ENCODE measurements around the gene KHDRBS2. TPM values are rescaled to one million over a fixed set of nuclear protein-coding genes. Genes with fewer than 3 reads are reported as not detected.
"Not testable (repeated sequence)": the region's sequence is repeated elsewhere in the genome, so short reads cannot be mapped to it uniquely, and the experiment has no call there.

KHDRBS2 gene
- total RNA-seq, 1 donor, result not detected

DNA sequence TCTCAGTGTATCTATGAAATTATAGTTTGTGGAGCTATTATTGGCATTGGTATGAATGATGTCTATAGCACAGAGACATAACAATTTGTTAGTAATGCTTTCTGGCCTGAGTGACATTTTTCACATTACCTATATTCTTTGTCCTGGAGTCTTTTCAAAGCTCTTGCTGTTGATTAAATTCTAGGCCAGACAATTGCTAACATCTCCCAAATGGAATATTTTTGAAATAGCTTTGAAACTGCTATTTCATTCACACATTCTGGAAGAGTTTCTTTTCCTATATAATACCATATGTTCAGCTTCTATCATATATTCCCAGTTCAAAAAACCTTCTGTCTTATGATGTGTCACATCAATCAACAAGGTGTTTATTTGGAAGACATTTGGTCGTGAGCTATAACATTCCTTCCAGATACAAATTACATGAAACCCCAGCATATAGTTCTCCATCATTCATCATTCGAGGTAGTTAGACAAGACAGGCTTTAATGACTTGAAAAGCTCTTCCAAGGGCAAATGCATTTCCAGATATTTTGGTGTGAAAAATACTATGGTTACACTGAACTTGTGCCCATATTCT lies 452.8 kb downstream of the KHDRBS2 start:
- H3K4me3 ChIP-seq (ENCODE audit: low read depth, low read length), result no peak overlapping the region
- no peak for DNase-seq (ENCODE audit: low read depth)
- TF ChIP-seq, protein P1, sequence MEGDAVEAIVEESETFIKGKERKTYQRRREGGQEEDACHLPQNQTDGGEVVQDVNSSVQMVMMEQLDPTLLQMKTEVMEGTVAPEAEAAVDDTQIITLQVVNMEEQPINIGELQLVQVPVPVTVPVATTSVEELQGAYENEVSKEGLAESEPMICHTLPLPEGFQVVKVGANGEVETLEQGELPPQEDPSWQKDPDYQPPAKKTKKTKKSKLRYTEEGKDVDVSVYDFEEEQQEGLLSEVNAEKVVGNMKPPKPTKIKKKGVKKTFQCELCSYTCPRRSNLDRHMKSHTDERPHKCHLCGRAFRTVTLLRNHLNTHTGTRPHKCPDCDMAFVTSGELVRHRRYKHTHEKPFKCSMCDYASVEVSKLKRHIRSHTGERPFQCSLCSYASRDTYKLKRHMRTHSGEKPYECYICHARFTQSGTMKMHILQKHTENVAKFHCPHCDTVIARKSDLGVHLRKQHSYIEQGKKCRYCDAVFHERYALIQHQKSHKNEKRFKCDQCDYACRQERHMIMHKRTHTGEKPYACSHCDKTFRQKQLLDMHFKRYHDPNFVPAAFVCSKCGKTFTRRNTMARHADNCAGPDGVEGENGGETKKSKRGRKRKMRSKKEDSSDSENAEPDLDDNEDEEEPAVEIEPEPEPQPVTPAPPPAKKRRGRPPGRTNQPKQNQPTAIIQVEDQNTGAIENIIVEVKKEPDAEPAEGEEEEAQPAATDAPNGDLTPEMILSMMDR (IDR thresholded peaks at IDR 0.05; ENCODE audit: insufficient read depth, low read length), result no peak

DNA sequence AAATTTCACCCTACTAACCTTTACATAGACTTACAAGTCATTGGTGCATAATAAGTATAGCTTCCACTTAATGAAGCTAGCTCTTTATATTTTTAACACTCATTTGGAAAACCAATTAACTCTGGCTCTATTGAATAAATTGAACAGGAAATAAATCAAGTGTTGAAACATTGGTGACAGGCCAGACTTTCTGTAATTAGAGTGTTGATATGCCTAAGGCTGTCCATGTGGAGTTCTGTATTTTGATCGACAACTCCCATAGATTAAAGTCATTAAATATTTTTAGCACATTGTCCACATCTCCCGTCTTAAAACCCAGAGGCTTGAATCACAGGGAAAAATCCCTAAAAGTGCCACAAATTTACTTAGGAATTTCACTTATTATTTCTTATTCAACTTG lies 468.3 kb downstream of the KHDRBS2 start:
- TF ChIP-seq, protein P1 (IDR thresholded peaks at IDR 0.05; ENCODE audit: insufficient read depth, low read length), result no peak
- H3K4me3 ChIP-seq (ENCODE audit: low read depth, low read length), result no peak overlapping the region
- DNase-seq (ENCODE audit: low read depth), result no peak

DNA sequence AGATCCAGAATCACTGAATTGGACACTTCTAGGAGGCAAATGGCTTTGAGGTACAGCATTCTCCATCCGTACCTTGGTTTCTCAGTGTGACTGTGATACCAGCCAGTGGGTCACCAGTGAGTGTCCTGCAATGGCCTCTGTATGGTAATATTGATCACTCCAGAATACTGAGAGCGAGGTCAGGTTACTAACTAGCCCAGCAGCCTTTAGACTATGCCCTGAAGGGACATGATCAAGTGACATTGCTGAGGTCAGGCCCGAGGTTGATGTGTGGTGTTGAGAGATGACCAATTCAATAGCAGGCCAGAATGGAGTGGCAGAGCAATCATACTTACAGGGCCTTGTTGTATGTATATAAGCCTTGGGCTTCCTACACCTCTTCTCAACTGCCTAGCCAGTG lies 476.0 kb downstream of the KHDRBS2 start:
- H3K4me3 ChIP-seq (ENCODE audit: low read depth, low read length), result no peak overlapping the region
- TF ChIP-seq, protein P1 (IDR thresholded peaks at IDR 0.05; ENCODE audit: insufficient read depth, low read length), result no peak

GRCh38 chr6:61809004-61809595 lies 476.9 kb downstream of the KHDRBS2 start:
- TF ChIP-seq, protein P1 (IDR thresholded peaks at IDR 0.05; ENCODE audit: insufficient read depth, low read length), result no peak
- H3K4me3 ChIP-seq (ENCODE audit: low read depth, low read length), result no peak overlapping the region
- DNase-seq (ENCODE audit: low read depth), result no peak

More for the DNA sequence above, 476.0 kb downstream of the KHDRBS2 start:
- no peak for DNase-seq (ENCODE audit: low read depth)

DNA sequence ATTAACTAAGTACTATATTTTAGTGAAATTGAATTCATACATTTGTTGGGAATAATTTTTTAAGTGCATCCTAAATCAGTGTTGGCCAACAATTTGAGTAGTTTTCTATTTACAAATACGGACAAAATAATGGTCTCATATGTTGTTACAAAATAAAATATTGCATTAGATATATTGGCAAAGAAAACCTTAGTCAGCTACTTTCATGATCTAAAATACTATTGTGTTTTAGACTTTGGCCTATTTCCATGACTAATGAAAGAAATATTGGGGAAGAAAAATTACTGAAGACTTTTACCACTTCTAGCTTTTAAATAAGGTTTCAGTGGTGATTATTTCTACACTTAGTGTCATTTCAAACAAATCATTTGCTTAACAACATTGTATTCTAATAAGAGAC lies 498.0 kb downstream of the KHDRBS2 start:
- no peak overlapping the region for H3K4me3 ChIP-seq (ENCODE audit: low read depth, low read length)
- DNase-seq (ENCODE audit: low read depth), result no peak

GRCh38 chr6:61769446-61769845 lies 516.6 kb downstream of the KHDRBS2 start:
- not testable (repeated sequence) for DNase-seq (ENCODE audit: low read depth); H3K4me3 ChIP-seq (ENCODE audit: low read depth, low read length)

More for the DNA sequence above, 498.0 kb downstream of the KHDRBS2 start:
- TF ChIP-seq, protein P1 (IDR thresholded peaks at IDR 0.05; ENCODE audit: insufficient read depth, low read length), result no peak

- TF ChIP-seq, protein P1 (IDR thresholded peaks at IDR 0.05; ENCODE audit: insufficient read depth, low read length), result no peak
- no peak for DNase-seq (ENCODE audit: low read depth)
- no peak overlapping the region for H3K4me3 ChIP-seq (ENCODE audit: low read depth, low read length)
Observed at GRCh38 chr6:61755739-61756138, 530.3 kb downstream of the KHDRBS2 start.

Data from fibroblast of the aortic adventitia (primary cell).